HUES6 (cell line): ENCODE measurements around the gene BCAS3.
"Not testable (repeated sequence)": the region's sequence is repeated elsewhere in the genome, so short reads cannot be mapped to it uniquely, and the experiment has no call there.

Experiments used
- H3K27ac ChIP-seq: 2 replicates; pipeline ENCODE4 v1.7.0; 2013; ENCODE audit warnings: low read depth, mild to moderate bottlenecking, low read length, inconsistent platforms
- H3K27me3 ChIP-seq: 2 replicates; pipeline ENCODE4 v1.6.1; 2013; ENCODE audit warnings: low read length; ENCODE audit not compliant: control insufficient read depth, insufficient read depth
- H3K36me3 ChIP-seq: 2 replicates; pipeline ENCODE4 v1.6.1; 2013; ENCODE audit warnings: low read length; ENCODE audit not compliant: control insufficient read depth, insufficient read depth
- H3K4me1 ChIP-seq: 2 replicates; pipeline ENCODE4 v1.6.1; 2013; ENCODE audit warnings: low read length; ENCODE audit not compliant: control insufficient read depth, insufficient read depth
- H3K4me3 ChIP-seq: 2 replicates; pipeline ENCODE4 v1.5.1; 2013; ENCODE audit warnings: low read depth, low read length
- H3K9ac ChIP-seq: one replicate; pipeline ENCODE4 v1.6.1; 2013; ENCODE audit warnings: mild to moderate bottlenecking, low read length
- H3K9me3 ChIP-seq: 2 replicates; pipeline ENCODE4 v1.6.1; 2013; ENCODE audit warnings: low read depth, low read length; ENCODE audit not compliant: control insufficient read depth, insufficient read depth

The BCAS3 gene

DNA sequence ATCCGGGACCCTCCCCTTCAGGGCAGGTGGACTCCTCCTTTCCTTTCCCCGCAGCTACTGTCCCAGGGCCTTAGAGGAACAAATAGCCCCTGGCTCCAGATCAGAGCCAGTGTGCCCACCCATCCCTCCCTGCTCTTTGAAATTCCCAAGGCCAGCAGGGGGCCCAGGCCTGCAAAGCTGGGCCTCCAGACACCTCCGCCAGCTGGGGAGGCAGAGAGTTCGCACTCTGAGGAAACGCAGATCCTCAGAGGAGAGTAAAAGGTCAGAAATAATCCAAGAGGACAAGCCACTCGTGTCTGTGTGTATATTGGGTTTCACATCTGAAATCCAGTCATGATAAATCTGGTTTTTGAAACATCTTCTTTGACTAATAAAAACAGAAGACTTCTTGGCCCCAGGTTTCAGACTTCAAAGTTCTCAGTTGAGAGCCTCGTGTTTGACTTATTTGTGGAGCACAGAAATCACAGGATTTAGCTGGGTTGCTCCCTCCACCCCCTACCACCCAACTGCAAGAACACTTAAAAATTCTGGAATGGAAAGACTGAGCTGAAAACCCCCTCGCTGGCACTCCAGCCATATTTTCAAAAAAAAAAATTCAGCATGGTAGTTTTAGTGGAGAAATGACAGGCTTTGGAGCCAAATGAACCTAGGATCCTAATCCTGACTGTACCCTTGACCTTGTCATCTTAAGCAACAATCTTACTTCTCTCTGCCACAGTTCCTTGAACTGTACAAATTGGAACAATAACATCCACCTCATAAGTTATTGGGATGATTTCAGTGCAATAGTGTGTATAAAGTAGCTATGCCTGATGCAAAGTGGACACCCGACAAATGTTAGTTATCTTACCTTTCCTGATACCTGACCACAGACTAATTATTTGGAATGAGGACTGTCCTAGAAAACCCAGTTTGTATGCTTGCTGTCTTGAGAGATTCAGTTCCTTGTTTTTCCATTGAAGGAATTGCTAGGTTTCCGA is 677.5 kb downstream of the BCAS3 start:
- H3K36me3 ChIP-seq: no peaks in the 10 kb centered on the region
- no peak overlapping the region for H3K9ac ChIP-seq
- H3K27me3 ChIP-seq: no peaks in the 10 kb centered on the region
- no peak overlapping the region for H3K27ac ChIP-seq
- no peak overlapping the region for H3K4me3 ChIP-seq
- no peaks in the 10 kb centered on the region for H3K9me3 ChIP-seq
- peaks cover 31% of the 10 kb centered on the region for H3K4me1 ChIP-seq

DNA sequence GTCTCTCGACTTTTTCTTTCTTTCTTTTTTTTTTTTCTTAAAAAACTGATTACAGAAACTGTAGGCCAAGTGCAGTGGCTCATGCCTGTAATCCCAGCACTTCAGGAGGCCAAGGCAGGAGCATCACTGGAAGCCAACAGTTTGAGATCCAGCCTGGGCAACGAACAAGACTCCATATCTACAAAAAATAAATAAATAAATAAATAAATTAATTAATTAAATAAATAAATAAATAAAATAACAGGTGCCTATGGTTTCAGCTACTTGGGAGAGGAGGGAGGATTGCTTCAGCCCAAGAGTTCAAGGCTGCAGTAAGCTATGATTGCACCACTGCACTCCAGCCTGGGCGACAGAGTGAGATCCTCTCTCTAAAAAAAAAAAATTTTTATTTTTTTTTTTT is 679.4 kb downstream of the BCAS3 start:
- H3K4me3 ChIP-seq, H3K9ac ChIP-seq, H3K27ac ChIP-seq, H3K36me3 ChIP-seq, H3K9me3 ChIP-seq, H3K27me3 ChIP-seq: not testable (repeated sequence)
- H3K4me1 ChIP-seq: peaks cover 30% of the 10 kb centered on the region

DNA sequence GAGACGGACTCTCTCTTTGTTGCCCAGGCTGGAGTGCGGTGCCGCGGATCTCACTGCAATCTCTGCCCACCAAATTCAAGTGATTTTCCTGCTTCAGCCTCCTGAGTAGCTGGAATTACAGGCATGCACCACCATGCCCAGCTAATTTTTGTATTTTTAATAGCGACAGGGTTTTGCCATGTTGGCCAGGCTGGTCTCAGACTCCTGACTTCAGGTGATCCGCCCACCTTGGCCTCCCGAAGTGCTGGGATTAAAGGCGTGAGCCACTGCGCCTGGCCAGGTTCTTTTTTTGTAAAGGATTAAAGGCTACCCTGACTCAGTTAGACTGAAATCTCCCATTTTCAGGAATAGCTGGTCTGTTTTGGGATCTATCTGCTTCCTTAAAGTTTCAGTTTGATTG is 681.9 kb downstream of the BCAS3 start:
- not testable (repeated sequence) for H3K4me1 ChIP-seq, H3K27ac ChIP-seq, H3K36me3 ChIP-seq, H3K9ac ChIP-seq, H3K9me3 ChIP-seq, H3K4me3 ChIP-seq, H3K27me3 ChIP-seq

DNA sequence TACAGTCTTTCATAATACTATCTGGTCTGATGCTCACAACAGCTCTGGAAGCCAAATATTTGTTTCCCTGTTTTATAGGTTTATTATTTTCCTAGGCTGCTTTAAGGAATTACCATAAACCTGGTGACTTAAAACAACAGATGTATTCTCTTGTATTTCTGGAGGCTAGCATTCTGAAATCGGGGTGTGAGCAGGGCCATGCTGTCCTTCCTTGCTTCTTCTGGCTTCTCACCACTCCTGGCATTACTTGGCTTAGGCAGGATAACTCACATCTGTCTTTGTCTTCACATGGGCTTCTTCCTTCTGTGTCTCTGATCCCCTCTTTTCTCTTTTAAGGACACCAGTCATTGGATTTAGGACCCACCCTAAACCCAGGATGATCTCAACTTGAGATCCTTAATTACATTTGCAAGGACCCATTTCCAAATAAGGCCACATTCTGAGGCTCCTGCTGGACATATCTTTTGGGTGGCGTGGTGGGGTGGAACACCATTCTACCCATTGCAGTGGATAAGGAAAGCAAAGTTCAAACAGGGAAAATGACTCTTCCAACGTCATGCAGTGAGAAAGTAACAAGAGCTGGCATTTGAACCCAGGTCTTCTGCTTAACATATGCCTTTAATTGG is 682.8 kb downstream of the BCAS3 start:
- no peak overlapping the region for H3K4me3 ChIP-seq
- H3K36me3 ChIP-seq: no peaks in the 10 kb centered on the region
- no peaks in the 10 kb centered on the region for H3K9me3 ChIP-seq
- peaks cover 2% of the 10 kb centered on the region; the same call in 1 of the 2 replicates for H3K4me1 ChIP-seq
- no peak overlapping the region for H3K9ac ChIP-seq
- no peak overlapping the region for H3K27ac ChIP-seq
- H3K27me3 ChIP-seq: no peaks in the 10 kb centered on the region

DNA sequence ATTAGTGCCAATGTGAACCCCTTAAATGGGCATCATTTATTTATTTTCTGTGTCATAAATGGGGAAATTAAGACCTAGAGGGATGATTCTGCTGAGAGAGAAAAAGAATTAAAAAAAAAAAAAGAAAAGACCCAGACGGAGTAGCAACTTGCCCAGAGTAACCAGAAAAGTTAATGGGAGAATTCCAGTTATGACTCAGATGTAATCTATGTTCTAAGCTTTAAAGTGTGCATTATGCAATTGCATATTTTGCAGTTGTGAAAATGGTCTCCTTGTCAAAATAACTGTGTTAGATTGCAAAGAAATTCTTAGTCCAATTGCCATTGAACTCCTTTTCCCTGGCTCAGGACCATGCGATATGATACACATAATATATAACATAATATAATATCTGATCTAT is 683.4 kb downstream of the BCAS3 start:
- Histone ChIP-seq H3K9me3 (no peaks in the 10 kb centered on the region), H3K27ac (no peak overlapping the region), H3K36me3 (no peaks in the 10 kb centered on the region), H3K27me3 (no peaks in the 10 kb centered on the region), H3K4me3 (no peak overlapping the region), H3K4me1 (no peaks in the 10 kb centered on the region; the same call in 1 of the 2 replicates), H3K9ac (no peak overlapping the region)

DNA sequence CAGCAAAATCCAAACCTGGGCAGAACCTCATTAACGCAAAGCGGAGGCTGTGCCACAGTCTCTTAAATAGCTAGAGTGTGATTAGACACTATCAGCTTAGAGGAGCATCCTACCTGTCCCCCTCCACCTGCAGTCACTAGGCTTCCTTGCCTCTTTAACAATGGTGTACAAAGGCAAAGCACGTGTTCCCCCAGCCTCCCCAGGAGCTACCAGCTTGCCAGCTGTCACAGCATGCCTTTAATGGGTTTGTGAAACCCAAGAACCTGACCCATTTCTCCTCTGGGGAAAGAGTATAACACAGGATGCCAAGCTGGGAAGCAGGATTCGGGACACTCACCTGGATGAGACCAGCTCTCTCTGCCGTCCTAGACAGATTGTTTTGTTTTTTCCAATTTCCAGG is 684.7 kb downstream of the BCAS3 start:
- Histone ChIP-seq H3K36me3 (no peaks in the 10 kb centered on the region), H3K4me3 (no peak overlapping the region), H3K4me1 (peaks cover 5% of the 10 kb centered on the region; the same call in 1 of the 2 replicates), H3K9me3 (no peaks in the 10 kb centered on the region), H3K27me3 (no peaks in the 10 kb centered on the region), H3K27ac (no peak overlapping the region), H3K9ac (no peak overlapping the region)

DNA sequence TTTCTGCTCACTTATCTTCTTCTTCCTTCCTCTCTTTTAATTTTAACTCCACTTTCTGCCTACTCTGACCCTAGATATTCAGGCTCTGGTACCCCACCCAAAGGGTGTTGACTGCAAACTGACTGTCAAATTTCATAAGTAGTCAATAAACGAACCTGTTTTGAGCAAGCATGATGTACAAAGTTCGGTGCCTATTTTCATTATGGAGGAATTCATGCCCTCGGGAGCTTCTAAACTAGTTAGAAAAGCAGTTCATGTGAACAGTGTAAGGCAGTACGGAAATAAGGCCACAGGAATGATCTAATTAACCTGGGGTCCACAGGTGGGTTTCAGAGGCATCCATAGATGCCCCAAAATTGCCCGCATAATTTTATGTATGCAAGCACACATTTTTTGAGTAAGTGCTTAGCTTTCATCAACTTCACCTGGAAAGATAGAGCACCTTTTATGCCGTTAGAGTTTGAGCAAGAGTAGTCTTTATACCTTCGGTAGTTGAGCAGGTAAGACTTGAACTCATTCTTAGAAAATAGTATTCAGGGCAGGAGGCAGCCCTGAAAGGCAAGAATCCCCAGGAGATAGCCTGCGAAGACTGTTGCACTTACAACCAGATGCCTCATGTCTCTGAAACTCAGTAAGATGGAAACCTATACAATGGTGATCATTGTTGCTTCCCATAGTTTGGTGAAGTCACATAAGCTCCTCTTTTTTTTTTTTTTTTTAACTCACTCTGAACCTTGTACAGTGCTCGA is 685.4 kb downstream of the BCAS3 start:
- Histone ChIP-seq H3K4me1 (peaks cover 5% of the 10 kb centered on the region; the same call in 1 of the 2 replicates), H3K4me3 (no peak overlapping the region), H3K9me3 (no peaks in the 10 kb centered on the region)

DNA sequence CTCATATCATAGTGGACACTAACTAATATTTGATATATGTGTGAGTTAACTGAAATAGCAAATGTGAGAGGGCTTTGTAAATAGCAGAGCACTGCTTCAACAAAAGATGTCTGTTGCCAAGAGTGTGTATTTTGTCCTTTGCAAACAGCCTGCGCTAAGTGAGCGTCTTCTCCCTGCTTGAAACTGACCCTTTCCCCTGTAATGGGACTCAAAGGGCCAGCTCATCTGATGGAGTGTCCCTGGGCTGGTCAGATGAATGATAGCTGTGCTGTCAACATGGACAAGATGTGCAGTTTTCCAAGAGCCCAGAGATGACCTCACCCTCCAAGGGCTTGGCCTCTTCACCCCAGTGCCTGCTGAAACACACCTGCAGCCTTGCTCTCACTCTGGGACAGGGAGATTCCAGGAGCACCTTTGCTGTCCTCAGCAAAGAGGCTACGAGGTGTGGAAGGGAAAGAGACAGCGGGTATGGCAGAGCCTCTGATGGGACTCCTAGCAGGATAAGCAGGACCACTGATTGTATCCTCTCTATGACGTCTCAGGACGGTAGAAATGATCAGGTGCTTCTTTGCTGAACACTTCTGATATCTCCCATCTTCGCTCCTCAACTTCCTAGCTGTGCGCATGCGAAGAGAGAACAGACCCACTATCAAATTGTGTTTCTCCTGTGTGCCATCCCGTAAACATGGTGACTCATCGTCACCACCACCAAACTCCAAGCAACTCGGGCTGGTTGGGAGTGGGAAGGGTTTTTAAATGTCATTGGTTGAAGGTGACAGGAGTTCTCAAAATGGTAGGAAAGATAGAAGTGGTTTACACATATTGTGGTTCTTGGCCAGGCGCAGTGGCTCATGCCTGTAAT is 686.2 kb downstream of the BCAS3 start:
- Histone ChIP-seq H3K4me3 (no peak overlapping the region), H3K9me3 (no peaks in the 10 kb centered on the region), H3K27ac (no peak overlapping the region), H3K36me3 (no peaks in the 10 kb centered on the region), H3K9ac (no peak overlapping the region), H3K4me1 (peaks cover 5% of the 10 kb centered on the region; the same call in 1 of the 2 replicates), H3K27me3 (no peaks in the 10 kb centered on the region)

More for the DNA sequence above, 685.4 kb downstream of the BCAS3 start:
- Histone ChIP-seq H3K27ac (no peak overlapping the region), H3K36me3 (no peaks in the 10 kb centered on the region), H3K27me3 (no peaks in the 10 kb centered on the region), H3K9ac (no peak overlapping the region)

DNA sequence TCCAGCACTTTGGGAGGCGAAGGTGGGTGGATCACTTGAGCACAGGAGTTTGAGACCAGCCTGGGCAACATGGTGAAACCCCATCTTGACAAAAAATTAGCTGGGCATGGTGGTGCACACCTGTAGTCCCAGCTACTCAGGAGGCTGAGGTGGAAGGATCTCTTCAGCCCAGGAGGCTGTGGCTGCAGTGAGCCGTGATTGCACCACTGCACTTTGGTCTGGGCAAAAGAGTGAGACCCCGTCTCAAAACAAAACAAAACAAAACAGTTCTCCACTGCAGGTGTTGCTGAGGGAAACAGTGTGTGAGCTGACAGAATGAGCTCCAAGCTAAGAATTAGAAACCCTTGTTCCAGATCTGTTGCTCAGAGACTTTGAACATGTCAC is 686.8 kb downstream of the BCAS3 start:
- Histone ChIP-seq H3K27ac (no peak overlapping the region), H3K9me3 (no peaks in the 10 kb centered on the region), H3K4me3 (no peak overlapping the region), H3K27me3 (no peaks in the 10 kb centered on the region), H3K36me3 (no peaks in the 10 kb centered on the region), H3K9ac (no peak overlapping the region), H3K4me1 (peaks cover 5% of the 10 kb centered on the region; the same call in 1 of the 2 replicates)

DNA sequence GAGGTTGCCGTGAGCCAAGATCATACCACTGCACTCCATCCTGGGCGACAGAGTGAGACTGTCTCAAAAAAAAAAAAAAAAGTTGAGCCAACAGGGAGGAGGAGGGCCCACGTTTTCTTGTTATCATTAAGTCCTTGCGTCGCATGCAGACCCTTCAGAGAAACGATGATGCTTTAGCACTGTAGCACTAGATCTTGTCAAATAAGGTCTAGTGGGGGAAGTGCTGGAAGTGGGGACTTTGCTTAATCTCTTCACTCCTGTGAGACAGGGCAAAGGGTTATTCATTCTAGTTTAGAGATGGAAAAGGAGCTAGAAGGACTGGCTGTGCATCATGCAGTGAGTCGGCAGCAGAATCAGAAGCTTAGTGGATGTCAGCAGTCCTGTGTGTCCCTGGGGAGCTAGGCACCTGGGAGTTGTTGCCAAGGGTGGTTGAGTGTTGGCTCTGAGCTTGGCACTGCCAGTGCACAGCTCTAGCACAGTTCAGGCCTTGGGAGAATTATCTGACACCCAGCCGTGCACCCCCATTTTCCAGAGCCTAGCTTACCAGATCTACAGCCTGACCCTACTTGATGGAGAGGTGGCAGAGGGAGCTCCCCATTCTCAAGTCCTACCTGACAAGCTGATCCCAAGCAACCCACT is 688.5 kb downstream of the BCAS3 start:
- no peak overlapping the region for H3K27ac ChIP-seq
- no peak overlapping the region for H3K4me3 ChIP-seq
- H3K9me3 ChIP-seq: no peaks in the 10 kb centered on the region
- H3K27me3 ChIP-seq: no peaks in the 10 kb centered on the region
- peaks cover 5% of the 10 kb centered on the region; the same call in 1 of the 2 replicates for H3K4me1 ChIP-seq
- no peak overlapping the region for H3K9ac ChIP-seq
- H3K36me3 ChIP-seq: no peaks in the 10 kb centered on the region
